Measurements from ENCODE around the gene LEUTX. TPM values are rescaled to one million over a fixed set of nuclear protein-coding genes. Genes with fewer than 3 reads are reported as not detected.

LEUTX gene
- total and polyA plus RNA-seq, 2 experiments from 2014 or later, result not detected

DNA sequence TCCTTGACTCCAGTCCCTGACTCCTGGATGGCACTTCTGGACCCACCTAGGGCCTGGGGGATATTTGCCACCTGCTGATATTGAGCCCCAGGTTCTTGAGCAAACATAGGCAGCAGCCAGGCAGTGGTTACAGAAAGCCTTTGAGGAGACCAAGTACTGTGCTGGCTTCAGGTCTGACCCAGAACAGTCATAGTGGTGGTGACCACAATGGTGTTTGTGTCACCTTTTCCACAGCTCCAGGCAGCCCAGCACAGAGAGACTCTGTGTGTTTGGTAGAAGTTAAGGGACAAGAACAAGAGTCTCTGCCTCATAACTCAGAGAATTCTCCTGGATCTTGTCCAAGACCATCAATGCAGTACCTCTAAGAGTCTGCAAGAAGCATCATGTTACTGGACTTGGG is 26.3 kb upstream of the LEUTX start:
- no peaks in the 10 kb centered on the region; the same call in 1 of the 2 replicates for H4K20me1 ChIP-seq (replicated peaks; ENCODE audit: insufficient read depth)
- TF ChIP-seq STAT1 (IDR thresholded peaks at IDR 0.05; ENCODE audit: unreplicated experiment), result no peak
- TF ChIP-seq, protein P1, sequence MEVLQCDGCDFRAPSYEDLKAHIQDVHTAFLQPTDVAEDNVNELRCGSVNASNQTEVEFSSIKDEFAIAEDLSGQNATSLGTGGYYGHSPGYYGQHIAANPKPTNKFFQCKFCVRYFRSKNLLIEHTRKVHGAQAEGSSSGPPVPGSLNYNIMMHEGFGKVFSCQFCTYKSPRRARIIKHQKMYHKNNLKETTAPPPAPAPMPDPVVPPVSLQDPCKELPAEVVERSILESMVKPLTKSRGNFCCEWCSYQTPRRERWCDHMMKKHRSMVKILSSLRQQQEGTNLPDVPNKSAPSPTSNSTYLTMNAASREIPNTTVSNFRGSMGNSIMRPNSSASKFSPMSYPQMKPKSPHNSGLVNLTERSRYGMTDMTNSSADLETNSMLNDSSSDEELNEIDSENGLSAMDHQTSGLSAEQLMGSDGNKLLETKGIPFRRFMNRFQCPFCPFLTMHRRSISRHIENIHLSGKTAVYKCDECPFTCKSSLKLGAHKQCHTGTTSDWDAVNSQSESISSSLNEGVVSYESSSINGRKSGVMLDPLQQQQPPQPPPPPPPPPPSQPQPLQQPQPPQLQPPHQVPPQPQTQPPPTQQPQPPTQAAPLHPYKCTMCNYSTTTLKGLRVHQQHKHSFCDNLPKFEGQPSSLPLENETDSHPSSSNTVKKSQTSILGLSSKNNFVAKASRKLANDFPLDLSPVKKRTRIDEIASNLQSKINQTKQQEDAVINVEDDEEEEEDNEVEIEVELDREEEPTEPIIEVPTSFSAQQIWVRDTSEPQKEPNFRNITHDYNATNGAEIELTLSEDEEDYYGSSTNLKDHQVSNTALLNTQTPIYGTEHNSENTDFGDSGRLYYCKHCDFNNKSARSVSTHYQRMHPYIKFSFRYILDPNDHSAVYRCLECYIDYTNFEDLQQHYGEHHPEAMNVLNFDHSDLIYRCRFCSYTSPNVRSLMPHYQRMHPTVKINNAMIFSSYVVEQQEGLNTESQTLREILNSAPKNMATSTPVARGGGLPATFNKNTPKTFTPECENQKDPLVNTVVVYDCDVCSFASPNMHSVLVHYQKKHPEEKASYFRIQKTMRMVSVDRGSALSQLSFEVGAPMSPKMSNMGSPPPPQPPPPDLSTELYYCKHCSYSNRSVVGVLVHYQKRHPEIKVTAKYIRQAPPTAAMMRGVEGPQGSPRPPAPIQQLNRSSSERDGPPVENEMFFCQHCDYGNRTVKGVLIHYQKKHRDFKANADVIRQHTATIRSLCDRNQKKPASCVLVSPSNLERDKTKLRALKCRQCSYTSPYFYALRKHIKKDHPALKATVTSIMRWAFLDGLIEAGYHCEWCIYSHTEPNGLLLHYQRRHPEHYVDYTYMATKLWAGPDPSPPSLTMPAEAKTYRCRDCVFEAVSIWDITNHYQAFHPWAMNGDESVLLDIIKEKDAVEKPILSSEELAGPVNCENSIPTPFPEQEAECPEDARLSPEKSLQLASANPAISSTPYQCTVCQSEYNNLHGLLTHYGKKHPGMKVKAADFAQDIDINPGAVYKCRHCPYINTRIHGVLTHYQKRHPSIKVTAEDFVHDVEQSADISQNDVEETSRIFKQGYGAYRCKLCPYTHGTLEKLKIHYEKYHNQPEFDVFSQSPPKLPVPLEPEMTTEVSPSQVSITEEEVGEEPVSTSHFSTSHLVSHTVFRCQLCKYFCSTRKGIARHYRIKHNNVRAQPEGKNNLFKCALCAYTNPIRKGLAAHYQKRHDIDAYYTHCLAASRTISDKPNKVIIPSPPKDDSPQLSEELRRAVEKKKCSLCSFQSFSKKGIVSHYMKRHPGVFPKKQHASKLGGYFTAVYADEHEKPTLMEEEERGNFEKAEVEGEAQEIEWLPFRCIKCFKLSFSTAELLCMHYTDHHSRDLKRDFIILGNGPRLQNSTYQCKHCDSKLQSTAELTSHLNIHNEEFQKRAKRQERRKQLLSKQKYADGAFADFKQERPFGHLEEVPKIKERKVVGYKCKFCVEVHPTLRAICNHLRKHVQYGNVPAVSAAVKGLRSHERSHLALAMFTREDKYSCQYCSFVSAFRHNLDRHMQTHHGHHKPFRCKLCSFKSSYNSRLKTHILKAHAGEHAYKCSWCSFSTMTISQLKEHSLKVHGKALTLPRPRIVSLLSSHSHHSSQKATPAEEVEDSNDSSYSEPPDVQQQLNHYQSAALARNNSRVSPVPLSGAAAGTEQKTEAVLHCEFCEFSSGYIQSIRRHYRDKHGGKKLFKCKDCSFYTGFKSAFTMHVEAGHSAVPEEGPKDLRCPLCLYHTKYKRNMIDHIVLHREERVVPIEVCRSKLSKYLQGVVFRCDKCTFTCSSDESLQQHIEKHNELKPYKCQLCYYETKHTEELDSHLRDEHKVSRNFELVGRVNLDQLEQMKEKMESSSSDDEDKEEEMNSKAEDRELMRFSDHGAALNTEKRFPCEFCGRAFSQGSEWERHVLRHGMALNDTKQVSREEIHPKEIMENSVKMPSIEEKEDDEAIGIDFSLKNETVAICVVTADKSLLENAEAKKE (CRISPR knock-in tag; IDR thresholded peaks at IDR 0.05), result no peak
- TF ChIP-seq, protein P2, sequence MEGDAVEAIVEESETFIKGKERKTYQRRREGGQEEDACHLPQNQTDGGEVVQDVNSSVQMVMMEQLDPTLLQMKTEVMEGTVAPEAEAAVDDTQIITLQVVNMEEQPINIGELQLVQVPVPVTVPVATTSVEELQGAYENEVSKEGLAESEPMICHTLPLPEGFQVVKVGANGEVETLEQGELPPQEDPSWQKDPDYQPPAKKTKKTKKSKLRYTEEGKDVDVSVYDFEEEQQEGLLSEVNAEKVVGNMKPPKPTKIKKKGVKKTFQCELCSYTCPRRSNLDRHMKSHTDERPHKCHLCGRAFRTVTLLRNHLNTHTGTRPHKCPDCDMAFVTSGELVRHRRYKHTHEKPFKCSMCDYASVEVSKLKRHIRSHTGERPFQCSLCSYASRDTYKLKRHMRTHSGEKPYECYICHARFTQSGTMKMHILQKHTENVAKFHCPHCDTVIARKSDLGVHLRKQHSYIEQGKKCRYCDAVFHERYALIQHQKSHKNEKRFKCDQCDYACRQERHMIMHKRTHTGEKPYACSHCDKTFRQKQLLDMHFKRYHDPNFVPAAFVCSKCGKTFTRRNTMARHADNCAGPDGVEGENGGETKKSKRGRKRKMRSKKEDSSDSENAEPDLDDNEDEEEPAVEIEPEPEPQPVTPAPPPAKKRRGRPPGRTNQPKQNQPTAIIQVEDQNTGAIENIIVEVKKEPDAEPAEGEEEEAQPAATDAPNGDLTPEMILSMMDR (conservative IDR thresholded peaks at IDR 0.05; ENCODE audit: low read depth in 2 of 2), result no peak
- no peak for TF ChIP-seq EZH2 (IDR thresholded peaks at IDR 0.05; ENCODE audit: low read depth, unreplicated experiment)
- TF ChIP-seq, protein P3, sequence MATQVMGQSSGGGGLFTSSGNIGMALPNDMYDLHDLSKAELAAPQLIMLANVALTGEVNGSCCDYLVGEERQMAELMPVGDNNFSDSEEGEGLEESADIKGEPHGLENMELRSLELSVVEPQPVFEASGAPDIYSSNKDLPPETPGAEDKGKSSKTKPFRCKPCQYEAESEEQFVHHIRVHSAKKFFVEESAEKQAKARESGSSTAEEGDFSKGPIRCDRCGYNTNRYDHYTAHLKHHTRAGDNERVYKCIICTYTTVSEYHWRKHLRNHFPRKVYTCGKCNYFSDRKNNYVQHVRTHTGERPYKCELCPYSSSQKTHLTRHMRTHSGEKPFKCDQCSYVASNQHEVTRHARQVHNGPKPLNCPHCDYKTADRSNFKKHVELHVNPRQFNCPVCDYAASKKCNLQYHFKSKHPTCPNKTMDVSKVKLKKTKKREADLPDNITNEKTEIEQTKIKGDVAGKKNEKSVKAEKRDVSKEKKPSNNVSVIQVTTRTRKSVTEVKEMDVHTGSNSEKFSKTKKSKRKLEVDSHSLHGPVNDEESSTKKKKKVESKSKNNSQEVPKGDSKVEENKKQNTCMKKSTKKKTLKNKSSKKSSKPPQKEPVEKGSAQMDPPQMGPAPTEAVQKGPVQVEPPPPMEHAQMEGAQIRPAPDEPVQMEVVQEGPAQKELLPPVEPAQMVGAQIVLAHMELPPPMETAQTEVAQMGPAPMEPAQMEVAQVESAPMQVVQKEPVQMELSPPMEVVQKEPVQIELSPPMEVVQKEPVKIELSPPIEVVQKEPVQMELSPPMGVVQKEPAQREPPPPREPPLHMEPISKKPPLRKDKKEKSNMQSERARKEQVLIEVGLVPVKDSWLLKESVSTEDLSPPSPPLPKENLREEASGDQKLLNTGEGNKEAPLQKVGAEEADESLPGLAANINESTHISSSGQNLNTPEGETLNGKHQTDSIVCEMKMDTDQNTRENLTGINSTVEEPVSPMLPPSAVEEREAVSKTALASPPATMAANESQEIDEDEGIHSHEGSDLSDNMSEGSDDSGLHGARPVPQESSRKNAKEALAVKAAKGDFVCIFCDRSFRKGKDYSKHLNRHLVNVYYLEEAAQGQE (IDR thresholded peaks at IDR 0.05; ENCODE audit: unreplicated experiment), result no peak
- no peak for TF ChIP-seq POLR2AphosphoS5 (IDR thresholded peaks at IDR 0.05; ENCODE audit: low read depth)
- TF ChIP-seq JUNB (IDR thresholded peaks at IDR 0.05; ENCODE audit: unreplicated experiment), result no peak
- no peak for TF ChIP-seq CREB1 (CRISPR knock-in tag; IDR thresholded peaks at IDR 0.05; ENCODE audit: low read depth)
- TF ChIP-seq, protein P4, sequence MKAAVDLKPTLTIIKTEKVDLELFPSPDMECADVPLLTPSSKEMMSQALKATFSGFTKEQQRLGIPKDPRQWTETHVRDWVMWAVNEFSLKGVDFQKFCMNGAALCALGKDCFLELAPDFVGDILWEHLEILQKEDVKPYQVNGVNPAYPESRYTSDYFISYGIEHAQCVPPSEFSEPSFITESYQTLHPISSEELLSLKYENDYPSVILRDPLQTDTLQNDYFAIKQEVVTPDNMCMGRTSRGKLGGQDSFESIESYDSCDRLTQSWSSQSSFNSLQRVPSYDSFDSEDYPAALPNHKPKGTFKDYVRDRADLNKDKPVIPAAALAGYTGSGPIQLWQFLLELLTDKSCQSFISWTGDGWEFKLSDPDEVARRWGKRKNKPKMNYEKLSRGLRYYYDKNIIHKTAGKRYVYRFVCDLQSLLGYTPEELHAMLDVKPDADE (IDR thresholded peaks at IDR 0.05), result no peak
- no peak for TF ChIP-seq ZNF331 (CRISPR knock-in tag; IDR thresholded peaks at IDR 0.05; ENCODE audit: low read depth)
- TF ChIP-seq ZNF114 (CRISPR knock-in tag; IDR thresholded peaks at IDR 0.05), result no peak
- TF ChIP-seq NANOG (IDR thresholded peaks at IDR 0.05; ENCODE audit: borderline replicate concordance), result no peak
- H3K36me3 ChIP-seq (ENCODE audit: insufficient read depth), result no peaks in the 10 kb centered on the region
- ATAC-seq (no peak), DNase-seq (ENCODE audit: low spot score) (no peak)
- no peaks in the 10 kb centered on the region for H3K4me1 Mint-ChIP-seq
- H3K27me3 ChIP-seq (ENCODE audit: insufficient read depth), result no peaks in the 10 kb centered on the region; the same call in 1 of the 2 replicates
- H3K4me1 ChIP-seq (ENCODE audit: insufficient read depth), result no peaks in the 10 kb centered on the region
- no peaks in the 10 kb centered on the region for H3K9me3 Mint-ChIP-seq
- H3K4me2 ChIP-seq, result no peak overlapping the region
- H3K9me2 ChIP-seq (ENCODE audit: insufficient read depth), result no peaks in the 10 kb centered on the region
- H3K4me3 ChIP-seq, result no peak overlapping the region
- H3K36me3 Mint-ChIP-seq (ENCODE audit: low read depth), result no peaks in the 10 kb centered on the region
- H3K4me3 Mint-ChIP-seq, result no peak overlapping the region
- no peaks in the 10 kb centered on the region for H3K79me2 ChIP-seq (replicated peaks; ENCODE audit: insufficient read depth)
- H3K27me3 Mint-ChIP-seq (ENCODE audit: insufficient read depth, low read depth, poor library complexity), result peaks cover 2% of the 10 kb centered on the region
- H3F3A ChIP-seq (replicated peaks; ENCODE audit: low read depth), result no peaks in the 10 kb centered on the region
- H3K27ac Mint-ChIP-seq, result no peak overlapping the region
- H3K27ac ChIP-seq (ENCODE audit: low read depth), result no peak overlapping the region
- H2AFZ ChIP-seq, result no peak overlapping the region
